ENCODE data around the gene KCTD18.

DNA sequence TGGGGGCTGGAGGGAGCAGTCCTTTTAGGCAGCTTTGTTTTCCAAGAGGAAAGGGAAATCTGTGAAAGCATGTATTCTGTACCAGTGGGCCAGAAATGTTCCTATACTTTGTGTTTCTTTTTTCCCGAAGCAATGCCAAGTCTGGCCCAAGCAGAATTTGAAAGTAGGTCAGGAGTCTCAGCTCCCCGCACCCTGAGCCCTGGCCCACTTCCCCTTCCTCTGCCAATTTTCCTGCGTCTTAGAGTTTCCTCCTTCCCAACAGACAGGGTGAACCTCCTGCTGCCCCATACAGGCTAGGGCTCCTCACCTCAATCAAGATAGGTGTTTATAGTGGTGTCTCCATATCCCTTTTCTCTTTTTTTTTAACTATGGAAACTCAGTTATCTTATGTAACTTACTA is 65.3 kb downstream of the KCTD18 start:
- TF ChIP-seq ELF1 (IDR thresholded peaks at IDR 0.05) (no peak), RCOR1 (IDR thresholded peaks at IDR 0.05; ENCODE audit: low read length) (no peak), GABPA (IDR thresholded peaks at IDR 0.05; ENCODE audit: low read depth) (no peak)

All from SK-N-SH (cell line).